ENCODE results near the gene PDZRN4. TPM values are rescaled to one million over a fixed set of nuclear protein-coding genes. Genes with fewer than 3 reads are reported as not detected.

PDZRN4 gene
- total and polyA plus RNA-seq, 2 donors (not counting 3 experiments of a cell fraction or from before 2014, with no cell fraction given) = not detected

DNA sequence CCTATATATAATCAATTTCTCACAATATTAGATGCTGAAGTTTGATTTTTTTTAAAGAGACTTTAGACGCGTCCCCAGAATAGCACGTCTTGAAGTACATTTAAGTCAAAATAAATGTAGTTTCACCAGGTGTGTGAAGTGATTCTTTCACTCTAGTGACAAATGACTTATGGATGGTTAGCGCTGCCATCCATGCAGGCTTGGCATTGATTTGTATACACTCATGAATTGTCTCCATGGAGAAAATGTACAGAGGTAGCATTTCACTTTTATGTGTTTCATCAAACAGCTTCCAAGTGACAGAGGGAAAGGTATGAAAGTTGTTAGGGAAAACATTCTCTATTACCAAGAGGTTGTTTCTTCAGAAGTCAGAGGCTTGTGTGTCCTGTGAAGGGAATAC lies 360.8 kb downstream of the PDZRN4 start:
- Histone ChIP-seq H3K9me1 (replicated peaks; ENCODE audit: control insufficient read depth, extremely low read depth, insufficient read depth, low read length) (no peaks in the 10 kb centered on the region), H3K36me3 (ENCODE audit: control insufficient read depth in 2 of 2, extremely low read depth in 1 of 2, insufficient read depth in 2 of 2, low read length in 2 of 2) (no peaks in the 10 kb centered on the region), H3K4me2 (ENCODE audit: insufficient read depth, low read length) (no peak overlapping the region), H3K27ac (ENCODE audit: insufficient read depth, low read depth, low read length) (no peak overlapping the region), H2AFZ (ENCODE audit: low read depth, low read length) (no peak overlapping the region), H3K9ac (replicated peaks; ENCODE audit: extremely low read depth, insufficient read depth, low read length) (no peak overlapping the region), H3K79me2 (ENCODE audit: control insufficient read depth, insufficient read depth, low read length) (no peaks in the 10 kb centered on the region), H3K27me3 (ENCODE audit: control insufficient read depth in 2 of 2, insufficient read depth in 2 of 2, low read length in 2 of 2) (no peaks in the 10 kb centered on the region), H3K4me1 (ENCODE audit: control insufficient read depth, extremely low read depth, insufficient read depth, low read length) (peaks cover 3% of the 10 kb centered on the region), H4K20me1 (replicated peaks; ENCODE audit: control insufficient read depth, extremely low read depth, insufficient read depth, low read length) (no peaks in the 10 kb centered on the region), H3K9me3 (replicated peaks; ENCODE audit: control insufficient read depth, insufficient read depth, low read length) (no peaks in the 10 kb centered on the region), H3K4me3 (replicated peaks in 1 of 3; ENCODE audit: insufficient read depth in 1 of 3, low read depth in 1 of 3, low read length in 3 of 3) (no peak overlapping the region)
- no TSS peak for BruUV-seq (replicated peaks)
- dilution Hi-C loops (cut with MboI; ENCODE audit: extremely low pct_ligation_motif_present, low sequenced_read_pairs) (no loop called here), intact Hi-C loops (cut with micrococcal nuclease) (loop anchor here (10.0 kb wide), 1 partner anchor 56 kb away; no protein-coding TSS in a partner anchor)
- FAIRE-seq = no peak
- ChIA-PET CTCF (no interaction called here), POLR2A (no interaction called here)
- no peak for DNase-seq (ENCODE audit: low read depth, low spot score)
- TF ChIP-seq GATA2 (IDR thresholded peaks at IDR 0.05; ENCODE audit: insufficient read depth, insufficient read length, low read depth, low read length) (no peak), MYC (IDR thresholded peaks at IDR 0.05; ENCODE audit: low read depth, low read length) (no peak), JUN (IDR thresholded peaks at IDR 0.05; ENCODE audit: borderline replicate concordance, insufficient read depth, insufficient read length, low read depth) (no peak), POLR2AphosphoS5 (IDR thresholded peaks at IDR 0.05; ENCODE audit: insufficient read depth, low read depth, low read length) (no peak), FOS (IDR thresholded peaks at IDR 0.05; ENCODE audit: borderline replicate concordance, insufficient read depth, low read length) (no peak), EZH2 (IDR thresholded peaks at IDR 0.05; ENCODE audit: borderline replicate concordance, low read depth, low read length, severe bottlenecking) (no peak), POLR2A (IDR thresholded peaks at IDR 0.05; ENCODE audit: low read depth, low read length) (no peak)
- TF ChIP-seq, protein P1, sequence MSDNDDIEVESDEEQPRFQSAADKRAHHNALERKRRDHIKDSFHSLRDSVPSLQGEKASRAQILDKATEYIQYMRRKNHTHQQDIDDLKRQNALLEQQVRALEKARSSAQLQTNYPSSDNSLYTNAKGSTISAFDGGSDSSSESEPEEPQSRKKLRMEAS (IDR thresholded peaks at IDR 0.05; ENCODE audit: insufficient read depth, insufficient read length) = no peak
- TF ChIP-seq, protein P2, sequence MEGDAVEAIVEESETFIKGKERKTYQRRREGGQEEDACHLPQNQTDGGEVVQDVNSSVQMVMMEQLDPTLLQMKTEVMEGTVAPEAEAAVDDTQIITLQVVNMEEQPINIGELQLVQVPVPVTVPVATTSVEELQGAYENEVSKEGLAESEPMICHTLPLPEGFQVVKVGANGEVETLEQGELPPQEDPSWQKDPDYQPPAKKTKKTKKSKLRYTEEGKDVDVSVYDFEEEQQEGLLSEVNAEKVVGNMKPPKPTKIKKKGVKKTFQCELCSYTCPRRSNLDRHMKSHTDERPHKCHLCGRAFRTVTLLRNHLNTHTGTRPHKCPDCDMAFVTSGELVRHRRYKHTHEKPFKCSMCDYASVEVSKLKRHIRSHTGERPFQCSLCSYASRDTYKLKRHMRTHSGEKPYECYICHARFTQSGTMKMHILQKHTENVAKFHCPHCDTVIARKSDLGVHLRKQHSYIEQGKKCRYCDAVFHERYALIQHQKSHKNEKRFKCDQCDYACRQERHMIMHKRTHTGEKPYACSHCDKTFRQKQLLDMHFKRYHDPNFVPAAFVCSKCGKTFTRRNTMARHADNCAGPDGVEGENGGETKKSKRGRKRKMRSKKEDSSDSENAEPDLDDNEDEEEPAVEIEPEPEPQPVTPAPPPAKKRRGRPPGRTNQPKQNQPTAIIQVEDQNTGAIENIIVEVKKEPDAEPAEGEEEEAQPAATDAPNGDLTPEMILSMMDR (IDR thresholded peaks at IDR 0.05; ENCODE audit: extremely low read depth in 1 of 2, insufficient read depth in 1 of 2, low read depth in 1 of 2, low read length in 2 of 2) = no peak
